Activated T-cell treated with anti-CD3 and anti-CD28 coated beads for 24 hours (primary cell): ENCODE results near the gene MYBPC3.

ENCODE experiments used
- DNase-seq: peaks from one replicate; pipeline ENCODE4 v3.0.0-alpha.2; 2020; ENCODE audit warnings: low read depth

Gene MYBPC3

GRCh38 chr11:47384498-47384897 lies 32.0 kb upstream of the MYBPC3 start:
- DNase-seq = no peak

- DNase-seq = no peak
These were observed 30.6 kb upstream of the MYBPC3 start for GRCh38 chr11:47383071-47383470.

- no peak for DNase-seq
These were observed 27.6 kb upstream of the MYBPC3 start for GRCh38 chr11:47380078-47380477.

GRCh38 chr11:47379317-47379716 lies 26.8 kb upstream of the MYBPC3 start:
- no peak for DNase-seq

- DNase-seq = no peak
These were observed 26.3 kb upstream of the MYBPC3 start for GRCh38 chr11:47378836-47379170.

- no peak for DNase-seq
These were observed 25.7 kb upstream of the MYBPC3 start, which contains the start of gene SPI1 for GRCh38 chr11:47378010-47378835. TSS of gene SPI1 (minus strand) at chr11:47378547. CDS start at chr11:47378353, 194 bp downstream.

GRCh38 chr11:47377571-47378009 lies 25.1 kb upstream of the MYBPC3 start:
- DNase-seq = no peak

GRCh38 chr11:47376525-47377371 lies 24.2 kb upstream of the MYBPC3 start:
- DNase-seq = no peak

GRCh38 chr11:47376107-47376524 lies 23.6 kb upstream of the MYBPC3 start:
- no peak for DNase-seq

- DNase-seq = no peak
These were observed 23.1 kb upstream of the MYBPC3 start for GRCh38 chr11:47375546-47376085.

GRCh38 chr11:47375020-47375419 lies 22.5 kb upstream of the MYBPC3 start:
- DNase-seq = no peak

GRCh38 chr11:47374720-47375019 lies 22.2 kb upstream of the MYBPC3 start:
- DNase-seq = no peak

- DNase-seq = peak; percentile 73
These were observed 21.6 kb upstream of the MYBPC3 start for GRCh38 chr11:47373876-47374719.

GRCh38 chr11:47372422-47372821 lies 19.9 kb upstream of the MYBPC3 start:
- DNase-seq = no peak

GRCh38 chr11:47369676-47370075 lies 17.2 kb upstream of the MYBPC3 start:
- no peak for DNase-seq

- no peak for DNase-seq
These were observed 13.6 kb upstream of the MYBPC3 start for GRCh38 chr11:47366020-47366490.

GRCh38 chr11:47361419-47361818 lies 8.9 kb upstream of the MYBPC3 start:
- no peak for DNase-seq

GRCh38 chr11:47360341-47360740 lies 7.8 kb upstream of the MYBPC3 start:
- DNase-seq = no peak

GRCh38 chr11:47359586-47359985 lies 7.1 kb upstream of the MYBPC3 start:
- DNase-seq = no peak

GRCh38 chr11:47359162-47359561 lies 6.7 kb upstream of the MYBPC3 start:
- DNase-seq = no peak

GRCh38 chr11:47358731-47359051 lies 6.2 kb upstream of the MYBPC3 start:
- no peak for DNase-seq
